IPS-11a (cell line): ENCODE results near the gene CRLF3.
"Not testable (repeated sequence)": the region's sequence is repeated elsewhere in the genome, so short reads cannot be mapped to it uniquely, and the experiment has no call there.

Experiments used
- H3K4me3 ChIP-seq: one replicate; pipeline ENCODE4 v1.5.1; 2013; ENCODE audit warnings: low read depth, low read length, control low read depth

The CRLF3 gene

GRCh38 chr17:30814860-30815259 lies 9.6 kb downstream of the CRLF3 start:
- H3K4me3 ChIP-seq, result not testable (repeated sequence)

DNA sequence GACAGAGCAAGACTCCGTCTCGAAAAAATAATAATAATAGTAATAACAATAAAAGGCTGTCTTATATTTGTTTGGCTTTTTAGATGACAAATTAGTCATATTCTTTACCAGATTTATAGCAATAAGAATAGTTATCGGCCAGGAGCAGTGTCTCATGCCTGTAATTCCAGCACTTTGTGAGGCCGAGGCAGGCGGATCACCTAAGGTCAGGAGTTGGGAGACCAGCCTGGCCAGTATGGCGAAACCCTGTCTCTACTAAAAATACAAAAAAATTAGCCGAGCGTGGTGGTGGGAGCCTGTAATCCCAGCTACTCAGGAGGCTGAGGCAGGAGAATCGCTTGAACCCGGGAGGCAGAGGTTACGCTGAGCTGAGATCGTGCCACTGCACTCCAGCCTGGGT lies 10.3 kb downstream of the CRLF3 start:
- H3K4me3 ChIP-seq, result not testable (repeated sequence)

DNA sequence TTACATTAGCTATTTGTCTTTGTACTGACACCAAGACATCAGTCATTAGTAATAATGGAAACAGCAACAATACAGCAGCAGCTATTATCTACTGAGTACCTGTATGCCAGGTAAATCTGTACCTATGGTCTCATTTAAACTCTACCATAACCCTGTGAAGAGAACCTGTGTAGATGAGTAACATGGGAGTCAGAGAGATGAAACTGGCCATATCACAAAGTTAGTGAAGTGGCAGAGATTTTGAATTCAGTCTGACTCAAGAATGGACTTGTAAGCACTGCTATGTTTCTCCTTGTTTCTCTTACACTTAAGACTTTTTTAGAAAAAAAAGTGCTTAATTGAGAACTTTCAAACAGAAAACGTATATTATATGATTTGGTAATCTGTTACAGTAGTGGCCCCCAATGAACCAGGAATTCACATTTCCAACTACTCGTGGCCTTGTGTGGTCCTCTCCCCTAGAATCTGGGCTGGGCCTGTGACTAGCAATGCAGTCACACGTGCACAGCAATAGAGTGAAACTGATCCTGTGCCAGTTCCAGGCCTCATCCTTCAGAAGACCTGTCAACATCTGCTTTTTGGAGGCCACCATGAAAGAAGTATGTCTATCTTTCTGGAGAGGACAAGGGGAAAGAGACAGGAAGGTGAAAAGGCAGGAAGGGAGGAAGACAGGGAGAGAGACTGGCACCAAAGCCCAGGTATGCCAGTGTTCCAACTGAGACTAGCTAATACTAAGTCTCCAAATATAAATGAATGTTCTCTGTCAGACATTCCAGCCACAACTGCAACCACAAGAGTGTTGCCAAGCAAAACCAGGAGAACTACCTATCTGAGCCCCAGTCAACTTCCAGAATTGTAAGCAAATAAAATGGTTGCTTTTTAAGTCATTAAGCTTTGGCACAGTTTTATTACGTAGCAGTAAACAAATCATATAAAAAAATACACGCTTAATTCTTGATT lies 12.0 kb downstream of the CRLF3 start:
- H3K4me3 ChIP-seq, result no peak overlapping the region

GRCh38 chr17:30809867-30810266 lies 14.6 kb downstream of the CRLF3 start:
- no peak overlapping the region for H3K4me3 ChIP-seq

DNA sequence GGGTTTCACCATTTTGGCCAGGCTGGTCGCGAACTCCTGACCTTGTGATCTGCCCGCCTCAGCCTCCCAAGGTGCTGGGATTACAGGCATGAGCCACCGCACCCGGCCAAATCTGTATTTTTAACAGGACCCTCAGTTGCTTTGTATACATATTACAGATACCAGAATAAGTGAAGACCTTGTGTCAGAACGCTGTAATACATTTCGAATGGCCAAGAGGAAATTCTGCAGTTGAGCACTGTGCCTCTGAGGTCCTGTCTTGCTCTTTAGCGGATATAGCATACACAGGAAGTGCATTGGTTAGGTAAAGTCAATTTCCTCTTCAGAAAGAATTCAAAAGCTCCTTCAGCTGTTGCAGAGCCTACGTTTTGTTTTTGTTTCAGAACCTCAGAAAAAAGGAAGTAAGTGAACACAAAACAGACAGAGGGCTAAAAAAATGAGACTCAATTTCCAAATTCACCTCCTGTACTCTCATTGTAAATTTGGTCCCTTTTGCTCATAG lies 15.7 kb downstream of the CRLF3 start:
- no peak overlapping the region for H3K4me3 ChIP-seq

DNA sequence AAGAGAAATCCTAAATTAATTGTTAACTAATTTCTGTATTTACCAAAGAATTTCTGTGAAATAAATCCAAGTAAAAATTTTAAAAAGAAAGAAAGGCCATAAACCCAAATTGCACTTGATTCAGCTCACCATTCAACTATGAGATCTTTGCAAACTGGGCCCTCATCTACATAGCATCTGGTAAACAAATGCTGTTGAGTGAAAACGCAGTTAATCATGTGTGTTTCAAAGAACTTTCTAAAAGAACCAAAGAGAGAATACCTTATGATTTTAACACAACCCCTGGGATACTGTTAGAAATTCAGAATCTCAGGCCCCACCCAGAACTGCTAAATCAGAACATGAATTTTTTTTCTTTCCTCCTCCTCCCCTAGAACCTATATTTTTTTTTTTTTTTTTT lies 16.6 kb downstream of the CRLF3 start:
- H3K4me3 ChIP-seq, result no peak overlapping the region

DNA sequence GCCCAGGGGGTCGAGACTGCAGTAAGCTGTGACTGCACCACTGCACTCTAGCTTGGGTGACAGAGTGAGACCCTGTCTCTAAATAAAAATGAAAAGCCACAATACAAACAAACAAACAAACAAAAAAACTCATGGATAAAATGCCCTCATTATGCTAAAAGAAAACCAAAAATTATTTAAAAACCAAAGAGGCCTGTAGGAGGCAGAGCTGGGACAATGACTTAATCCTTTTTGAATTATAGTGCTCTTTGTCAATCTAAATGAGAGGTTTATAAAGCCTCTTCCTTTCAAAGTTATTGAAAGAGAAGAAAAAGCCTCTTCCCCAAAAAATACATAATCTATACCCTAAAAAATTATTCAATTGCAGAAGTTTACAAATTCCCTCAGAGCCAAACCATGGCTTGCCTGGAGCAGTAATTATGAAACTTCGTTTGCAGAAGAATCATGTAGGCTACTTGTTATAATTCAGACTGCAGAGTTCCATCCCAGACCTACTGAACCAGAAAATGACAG lies 18.5 kb downstream of the CRLF3 start:
- no peak overlapping the region for H3K4me3 ChIP-seq

GRCh38 chr17:30801671-30802070 lies 22.8 kb downstream of the CRLF3 start:
- H3K4me3 ChIP-seq, result no peak overlapping the region

- no peak overlapping the region for H3K4me3 ChIP-seq
Observed at GRCh38 chr17:30796016-30796415, 28.5 kb downstream of the CRLF3 start.

- H3K4me3 ChIP-seq, result no peak overlapping the region
Observed at GRCh38 chr17:30794372-30794771, 30.1 kb downstream of the CRLF3 start.

GRCh38 chr17:30793282-30793977 lies 31.1 kb downstream of the CRLF3 start:
- H3K4me3 ChIP-seq, result no peak overlapping the region

GRCh38 chr17:30790279-30790678 lies 34.2 kb downstream of the CRLF3 start:
- H3K4me3 ChIP-seq, result no peak overlapping the region

DNA sequence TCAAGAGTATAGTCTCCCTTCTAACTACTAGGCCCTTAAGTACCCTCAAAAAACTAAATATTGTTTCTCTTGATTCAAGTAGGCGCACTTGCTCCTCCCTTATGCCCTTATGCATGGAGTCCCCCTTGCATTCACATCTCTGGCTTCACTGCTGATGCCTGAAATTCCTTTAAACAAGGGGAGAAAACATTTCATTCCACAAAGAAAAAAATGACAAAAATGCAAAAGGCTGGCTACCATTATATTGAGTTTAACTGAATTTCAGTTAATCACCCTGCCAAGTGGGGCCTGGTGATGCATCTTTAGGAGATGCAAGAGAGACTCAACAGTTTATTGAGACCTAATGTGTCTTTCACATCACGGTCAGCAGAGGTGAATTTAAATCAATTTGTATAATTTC lies 35.6 kb downstream of the CRLF3 start:
- H3K4me3 ChIP-seq, result no peak overlapping the region

DNA sequence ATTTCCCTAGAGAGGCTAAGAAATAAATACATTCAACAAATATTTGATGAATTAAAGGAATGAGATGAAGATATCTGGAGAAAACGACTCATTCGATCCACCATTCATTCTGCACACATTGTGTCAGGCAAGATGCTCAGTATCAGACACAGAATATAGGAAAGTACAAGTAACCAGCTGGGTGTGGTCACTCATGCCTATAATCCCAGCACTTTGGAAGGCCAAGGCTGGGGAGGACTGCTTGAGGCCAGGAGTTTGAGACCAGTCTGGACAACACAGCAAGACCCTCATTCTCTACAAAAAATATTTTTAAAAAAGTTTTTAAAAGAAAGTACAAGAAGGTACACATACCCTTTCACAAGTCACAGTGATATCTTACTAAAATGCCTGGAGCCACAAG lies 42.3 kb downstream of the CRLF3 start:
- no peak overlapping the region for H3K4me3 ChIP-seq

DNA sequence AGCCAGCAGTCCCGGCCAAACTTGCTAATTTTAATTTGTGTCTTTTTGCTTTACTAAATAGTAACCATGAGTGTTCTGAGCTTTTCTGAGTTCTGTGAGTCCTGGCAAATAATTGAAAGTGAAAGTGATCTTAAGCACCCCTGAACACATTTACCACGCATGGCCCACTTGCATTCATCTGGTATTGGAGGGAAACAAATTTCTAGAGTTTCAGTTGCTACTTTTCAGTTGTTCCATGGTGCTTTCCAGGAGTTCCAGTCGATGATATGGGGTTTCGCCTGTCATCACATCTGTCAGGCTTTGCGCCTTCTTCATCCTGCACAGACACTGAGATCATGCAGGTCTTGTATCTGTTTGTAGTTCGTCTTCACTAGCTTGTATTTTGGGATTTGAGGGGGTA lies 44.1 kb downstream of the CRLF3 start:
- no peak overlapping the region for H3K4me3 ChIP-seq

DNA sequence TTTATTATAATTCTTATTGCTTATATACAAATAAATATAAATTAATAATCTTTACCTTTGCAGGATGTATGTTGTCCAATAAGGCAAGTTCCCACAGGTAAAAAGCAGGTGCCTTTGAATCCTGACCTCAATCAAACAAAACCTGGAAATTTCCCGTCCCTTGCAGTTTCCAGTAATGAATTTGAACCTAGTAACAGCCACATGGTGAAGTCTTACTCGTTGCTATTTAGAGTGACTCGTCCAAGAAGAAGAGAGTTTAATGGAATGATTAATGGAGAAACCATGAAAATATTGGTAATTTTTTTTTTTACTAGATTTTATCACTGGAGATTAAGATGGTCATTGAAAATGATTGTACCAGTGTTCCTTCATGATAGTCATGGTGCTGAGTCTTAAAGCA lies 55.7 kb downstream of the CRLF3 start:
- not testable (repeated sequence) for H3K4me3 ChIP-seq

GRCh38 chr17:30767641-30768404 lies 56.7 kb downstream of the CRLF3 start:
- H3K4me3 ChIP-seq, result not testable (repeated sequence)

- H3K4me3 ChIP-seq, result no peak overlapping the region
Observed at GRCh38 chr17:30761060-30761459, 63.4 kb downstream of the CRLF3 start.

DNA sequence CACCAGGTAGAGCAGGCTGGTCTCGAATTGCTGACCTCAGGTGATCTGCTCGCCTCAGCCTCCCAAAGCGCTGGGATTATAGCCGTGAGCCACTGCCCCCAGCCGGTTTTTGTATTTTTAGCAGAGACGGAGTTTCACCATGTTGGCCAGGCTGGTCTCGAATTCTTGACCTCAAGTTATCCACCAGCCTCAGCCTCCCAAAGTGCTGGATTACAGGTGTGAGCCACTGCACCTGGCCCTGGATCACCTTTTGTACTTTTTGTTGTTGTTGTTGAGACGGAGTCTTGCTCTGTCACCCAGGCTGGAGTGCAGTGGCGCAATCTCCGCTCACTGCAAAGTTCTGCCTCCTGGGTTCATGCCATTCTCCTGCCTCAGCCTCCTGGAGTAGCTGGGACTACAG lies 71.2 kb downstream of the CRLF3 start:
- not testable (repeated sequence) for H3K4me3 ChIP-seq

- not testable (repeated sequence) for H3K4me3 ChIP-seq
Observed at GRCh38 chr17:30750982-30751381, 73.5 kb downstream of the CRLF3 start.

- not testable (repeated sequence) for H3K4me3 ChIP-seq
Observed at GRCh38 chr17:30747621-30748020, 76.9 kb downstream of the CRLF3 start.
